OCI-LY7 (cell line): Measurements from ENCODE around the gene ABI3BP. TPM values are rescaled to one million over a fixed set of nuclear protein-coding genes. Genes with fewer than 3 reads are reported as not detected.
"Not testable (repeated sequence)": the region's sequence is repeated elsewhere in the genome, so short reads cannot be mapped to it uniquely, and the experiment has no call there.

Experiments
- BruUV-seq: library from RNA; stranded (reverse); fragments of 400-500 nt; replicated peaks from 2 replicates; lab custom pipeline; 2021; lab: Mats Ljungman, UMichigan
- CTCF ChIA-PET: fragments of 300-600 bp; sonication (Branson Sonifier 250); formaldehyde crosslinking; loops from one replicate; lab custom pipeline; 2022; ENCODE audit warnings: antibody characterized with exemption; ENCODE audit not compliant: unreplicated experiment; lab: Charles Lee
- POLR2A ChIA-PET: fragments of 300-600 bp; sonication (Branson Sonifier 250); formaldehyde crosslinking; loops from one replicate; lab custom pipeline; 2022; ENCODE audit warnings: antibody characterized with exemption; lab: Charles Lee
- DNase-seq: peaks from one replicate; pipeline ENCODE4 v3.0.0-alpha.2; 2015; ENCODE audit warnings: low spot score
- H2AFZ ChIP-seq: fragments of 200-600 bp; sonication (generic), shearing (Covaris generic); 2 replicates; pipeline ENCODE4 v1.6.1; 2014; ENCODE audit warnings: mild to moderate bottlenecking, antibody characterized with exemption, low read length, moderate library complexity
- H3K27ac ChIP-seq: fragments of 200-600 bp; sonication (generic); 2 replicates; pipeline ENCODE4 v1.5.1; 2014; ENCODE audit warnings: mixed run types, low read depth, mild to moderate bottlenecking, moderate library complexity, low read length, inconsistent platforms; ENCODE audit not compliant: poor library complexity, severe bottlenecking
- H3K36me3 ChIP-seq: fragments of 200-600 bp; sonication (generic); 2 replicates; pipeline ENCODE4 v1.6.1; 2014; ENCODE audit warnings: mild to moderate bottlenecking, antibody characterized with exemption, low read length, moderate library complexity, mixed read lengths; ENCODE audit not compliant: insufficient read depth
- H3K4me1 ChIP-seq: fragments of 200-600 bp; sonication (generic); 2 replicates; pipeline ENCODE4 v1.5.1; 2014; ENCODE audit warnings: mild to moderate bottlenecking, low read length; ENCODE audit not compliant: insufficient read depth, poor library complexity, severe bottlenecking
- H3K4me2 ChIP-seq: fragments of 200-600 bp; sonication (generic); 2 replicates; pipeline ENCODE4 v1.6.1; 2014; ENCODE audit warnings: mild to moderate bottlenecking, low read length
- H3K4me3 ChIP-seq: fragments of 200-600 bp; sonication (generic); 2 replicates; pipeline ENCODE4 v1.5.1; 2014; ENCODE audit warnings: mild to moderate bottlenecking, low read depth, low read length; ENCODE audit not compliant: poor library complexity, severe bottlenecking
- H3K79me2 ChIP-seq: fragments of 200-600 bp; sonication (generic); 2 replicates; pipeline ENCODE4 v1.6.1; 2016; ENCODE audit warnings: low read depth, mild to moderate bottlenecking, low read length, moderate library complexity, mixed read lengths; ENCODE audit not compliant: insufficient read depth
- H3K9me2 ChIP-seq: fragments of 200-600 bp; sonication (generic); 2 replicates; pipeline ENCODE4 v1.6.1; 2016; ENCODE audit warnings: mild to moderate bottlenecking, low read length, mixed read lengths; ENCODE audit not compliant: insufficient read depth
- H3K9me3 ChIP-seq: fragments of 200-600 bp; sonication (generic); 2 replicates; pipeline ENCODE4 v1.6.1; 2014; ENCODE audit warnings: mild to moderate bottlenecking, mixed run types, low read length, mixed read lengths
- H4K20me1 ChIP-seq: fragments of 200-600 bp; sonication (generic); 2 replicates; pipeline ENCODE4 v1.6.1; 2014; ENCODE audit warnings: mild to moderate bottlenecking, antibody characterized with exemption, low read length, moderate library complexity, mixed read lengths; ENCODE audit not compliant: insufficient read depth
- CTCF ChIP-seq: fragments of 200-600 bp; sonication (generic); conservative IDR thresholded peaks from 2 replicates; pipeline ENCODE4 v1.5.1; 2014; ENCODE audit warnings: mild to moderate bottlenecking, antibody characterized with exemption, low read length, moderate library complexity, mixed read lengths
- EZH2phosphoT487 ChIP-seq: fragments of 200-600 bp; sonication (generic); IDR thresholded peaks from 2 replicates; pipeline ENCODE4 v1.6.1; 2018; ENCODE audit warnings: low read depth, borderline replicate concordance, mild to moderate bottlenecking, mixed run types, antibody characterized with exemption, low read length, moderate library complexity, mixed read lengths
- intact Hi-C: fragments of 100-400 bp; cut with micrococcal nuclease; formaldehyde crosslinking; loops from one replicate; pipeline ENCODE4 v1.10.0; 2022; ENCODE audit not compliant: unreplicated experiment
- total RNA-seq, 2 experiments: library from RNA; depleted of rRNA in 1 of 2; stranded (reverse); fragments of >200 nt in 1 of 2; shearing (Covaris generic) in 1 of 2; gene quantifications; 2 replicates each; pipeline ENCODE4 v1.2.3, GENCODE V29; 2014 to 2022

ABI3BP gene
- total RNA-seq, 2 experiments from 2014 or later, result not detected

- no peaks in the 10 kb centered on the region for H3K36me3 ChIP-seq
- H3K4me1 ChIP-seq, result no peaks in the 10 kb centered on the region
- CTCF ChIA-PET, result no interaction called here
- no peaks in the 10 kb centered on the region for H3K79me2 ChIP-seq
- TF ChIP-seq CTCF (no peak), EZH2phosphoT487 (no peak)
- H3K4me2 ChIP-seq, result no peak overlapping the region
- no peak overlapping the region for H2AFZ ChIP-seq
- no TSS peak for BruUV-seq
- POLR2A ChIA-PET, result interaction anchor here (0.7 kb wide), 2 partner anchors 131 to 1272 kb away, joined by 3 read pairs; no protein-coding TSS in a partner anchor
- H3K27ac ChIP-seq, result no peak overlapping the region
- no peak overlapping the region for H3K4me3 ChIP-seq
- no peaks in the 10 kb centered on the region for H3K9me2 ChIP-seq
- no peaks in the 10 kb centered on the region for H4K20me1 ChIP-seq
- no peak for DNase-seq
- H3K9me3 ChIP-seq, result no peaks in the 10 kb centered on the region
- intact Hi-C loops, result no loop called here
Measured at GRCh38 chr3:100954199-100954935, 38.9 kb downstream of the ABI3BP start.

GRCh38 chr3:100953103-100953502 lies 40.1 kb downstream of the ABI3BP start:
- ChIA-PET POLR2A (no interaction called here), CTCF (no interaction called here)
- Histone ChIP-seq H2AFZ (no peak overlapping the region), H3K79me2 (no peaks in the 10 kb centered on the region), H3K4me2 (no peak overlapping the region), H4K20me1 (no peaks in the 10 kb centered on the region), H3K9me3 (no peaks in the 10 kb centered on the region), H3K4me3 (no peak overlapping the region), H3K36me3 (no peaks in the 10 kb centered on the region), H3K4me1 (no peaks in the 10 kb centered on the region), H3K27ac (no peak overlapping the region), H3K9me2 (no peaks in the 10 kb centered on the region)
- DNase-seq, result no peak
- TF ChIP-seq EZH2phosphoT487 (no peak), CTCF (no peak)
- BruUV-seq, result no TSS peak
- intact Hi-C loops, result no loop called here

- POLR2A ChIA-PET, result interaction anchor here (0.7 to 1.2 kb wide), 2 partner anchors 22 to 25 kb away, joined by 3 read pairs; no protein-coding TSS in a partner anchor
- no peak for DNase-seq
- no TSS peak for BruUV-seq
- intact Hi-C loops, result no loop called here
- Histone ChIP-seq H3K4me3 (no peak overlapping the region), H3K4me2 (no peak overlapping the region), H3K36me3 (no peaks in the 10 kb centered on the region), H2AFZ (no peak overlapping the region), H3K27ac (no peak overlapping the region), H3K9me2 (no peaks in the 10 kb centered on the region), H3K9me3 (no peaks in the 10 kb centered on the region), H4K20me1 (no peaks in the 10 kb centered on the region), H3K4me1 (no peaks in the 10 kb centered on the region), H3K79me2 (no peaks in the 10 kb centered on the region)
- CTCF ChIA-PET, result no interaction called here
- no peak for TF ChIP-seq CTCF
- TF ChIP-seq EZH2phosphoT487, result no peak
Measured at GRCh38 chr3:100947119-100947518, 46.1 kb downstream of the ABI3BP start.

GRCh38 chr3:100946096-100946495 lies 47.1 kb downstream of the ABI3BP start:
- POLR2A ChIA-PET, intact Hi-C loops, H3K4me3 ChIP-seq, DNase-seq, CTCF ChIA-PET, H2AFZ ChIP-seq, H3K4me2 ChIP-seq, H3K9me2 ChIP-seq, H3K9me3 ChIP-seq, BruUV-seq, H3K36me3 ChIP-seq, H3K4me1 ChIP-seq, H3K27ac ChIP-seq, H3K79me2 ChIP-seq, H4K20me1 ChIP-seq: not testable (repeated sequence)
